IMR-90 (cell line): Measurements from ENCODE around the gene HOXB8. TPM values are rescaled to one million over a fixed set of nuclear protein-coding genes. Genes with fewer than 3 reads are reported as not detected.

Experiments used
- ATAC-seq: fragments of 200-7000 bp; cut with Tn5 transposase; 2 replicates; pipeline ENCODE4 v1.9.1; 2020; ENCODE audit warnings: low read depth, mild to moderate bottlenecking, moderate library complexity
- BruUV-seq: library from RNA; stranded (reverse); fragments of 400-500 nt; replicated peaks from 2 replicates; lab custom pipeline; 2021; lab: Mats Ljungman, UMichigan
- CTCF ChIA-PET: fragments of 300-600 bp; formaldehyde crosslinking; extraction: SDS; loops from one replicate; lab custom pipeline; 2021; ENCODE audit warnings: antibody characterized with exemption; lab: Yijun Ruan, JAX
- POLR2A ChIA-PET: fragments of 300-600 bp; sonication (Branson Sonifier 250); formaldehyde crosslinking; loops from one replicate; lab custom pipeline; 2022; ENCODE audit warnings: antibody characterized with exemption; ENCODE audit not compliant: unreplicated experiment; lab: Charles Lee
- DNase-seq: peaks from one replicate; pipeline ENCODE4 v3.0.0; 2013
- H2AFZ ChIP-seq: replicated peaks from 2 replicates; pipeline ENCODE3; 2013; ENCODE audit warnings: low read length, mild to moderate bottlenecking; ENCODE audit not compliant: poor library complexity
- H2AK5ac ChIP-seq: 2 replicates; pipeline ENCODE4 v1.6.1; 2013; ENCODE audit warnings: low read depth, low read length, inconsistent platforms
- H2AK9ac ChIP-seq: replicated peaks from 2 replicates; pipeline ENCODE3; 2013; ENCODE audit warnings: mild to moderate bottlenecking, low read depth, low read length, moderate library complexity; ENCODE audit not compliant: poor library complexity
- H2BK120ac ChIP-seq: 2 replicates; pipeline ENCODE4 v1.6.1; 2013; ENCODE audit warnings: low read depth, low read length, inconsistent platforms
- H2BK15ac ChIP-seq: 3 replicates; pipeline ENCODE4 v1.6.1; 2013; ENCODE audit warnings: low read depth, low read length, inconsistent platforms
- H2BK20ac ChIP-seq: 2 replicates; pipeline ENCODE4 v1.6.1; 2013; ENCODE audit warnings: low read depth, mild to moderate bottlenecking, inconsistent platforms, low read length, moderate library complexity
- H2BK5ac ChIP-seq: 2 replicates; pipeline ENCODE4 v1.6.1; 2013; ENCODE audit warnings: mild to moderate bottlenecking, low read depth, low read length, inconsistent platforms; ENCODE audit not compliant: poor library complexity, severe bottlenecking
- H3K14ac ChIP-seq: replicated peaks from 2 replicates; pipeline ENCODE4 v1.6.1; 2013; ENCODE audit warnings: low read depth, low read length, inconsistent platforms
- H3K18ac ChIP-seq: 2 replicates; pipeline ENCODE4 v1.6.1; 2013; ENCODE audit warnings: low read depth, low read length, control low read depth
- H3K23ac ChIP-seq: 2 replicates; pipeline ENCODE4 v1.6.1; 2013; ENCODE audit warnings: low read depth, low read length, inconsistent platforms
- H3K27ac ChIP-seq: 2 replicates; pipeline ENCODE4 v1.5.1; 2013; ENCODE audit warnings: mild to moderate bottlenecking, control low read depth, low read length; ENCODE audit not compliant: insufficient read depth
- H3K27me3 ChIP-seq: 2 replicates; pipeline ENCODE4 v1.6.1; 2013; ENCODE audit warnings: low read length; ENCODE audit not compliant: control insufficient read depth, insufficient read depth
- H3K36me3 ChIP-seq: 2 replicates; pipeline ENCODE4 v1.6.1; 2013; ENCODE audit warnings: low read length, mixed read lengths; ENCODE audit not compliant: control insufficient read depth, insufficient read depth
- H3K4ac ChIP-seq: 2 replicates; pipeline ENCODE4 v1.6.1; 2013; ENCODE audit warnings: low read depth, low read length, inconsistent platforms
- H3K4me1 ChIP-seq: 2 replicates; pipeline ENCODE4 v1.6.1; 2013; ENCODE audit warnings: low read length, mixed read lengths; ENCODE audit not compliant: control insufficient read depth, insufficient read depth
- H3K4me2 ChIP-seq: 2 replicates; pipeline ENCODE4 v1.6.1; 2013; ENCODE audit warnings: low read depth, mild to moderate bottlenecking, control low read depth, low read length, moderate library complexity
- H3K4me3 ChIP-seq: 2 replicates; pipeline ENCODE4 v1.5.1; 2013; ENCODE audit warnings: low read depth, mild to moderate bottlenecking, control low read depth, low read length, moderate library complexity; ENCODE audit not compliant: insufficient read depth
- H3K56ac ChIP-seq: 2 replicates; pipeline ENCODE4 v1.6.1; 2013; ENCODE audit warnings: low read length, inconsistent platforms; ENCODE audit not compliant: insufficient read depth; ENCODE audit errors: extremely low read depth
- H3K79me1 ChIP-seq, 2 experiments: 2 replicates each; pipeline ENCODE4 v1.6.1; 2013; ENCODE audit warnings: low read length in 2 of 2, inconsistent platforms in 1 of 2, low read depth in 1 of 2
- H3K9ac ChIP-seq: 2 replicates; pipeline ENCODE4 v1.6.1; 2013; ENCODE audit warnings: low read depth, low read length, control low read depth
- H3K9me1 ChIP-seq: 2 replicates; pipeline ENCODE4 v1.6.1; 2013; ENCODE audit warnings: low read length, inconsistent platforms; ENCODE audit not compliant: insufficient read depth
- H3K9me3 ChIP-seq: 2 replicates; pipeline ENCODE4 v1.6.1; 2013; ENCODE audit warnings: low read length; ENCODE audit not compliant: control insufficient read depth, insufficient read depth
- H4K20me1 ChIP-seq: 2 replicates; pipeline ENCODE4 v1.6.1; 2013; ENCODE audit warnings: low read length, inconsistent platforms; ENCODE audit not compliant: insufficient read depth
- H4K5ac ChIP-seq: 2 replicates; pipeline ENCODE4 v1.6.1; 2013; ENCODE audit warnings: mild to moderate bottlenecking, low read depth, low read length, control low read depth
- H4K8ac ChIP-seq, 2 experiments: 2 replicates each; pipeline ENCODE4 v1.6.1; 2013; ENCODE audit warnings: low read depth in 2 of 2, low read length in 2 of 2, control low read depth in 1 of 2, inconsistent platforms in 1 of 2
- H4K91ac ChIP-seq: 2 replicates; pipeline ENCODE4 v1.6.1; 2013; ENCODE audit warnings: low read depth, low read length, inconsistent platforms; ENCODE audit not compliant: insufficient read depth
- FOS ChIP-seq: fragments of 150-350 bp; IDR thresholded peaks from 2 replicates; pipeline ENCODE4 v1.6.1; 2016; ENCODE audit warnings: low read depth, low read length
- RAD21 ChIP-seq: IDR thresholded peaks from 2 replicates; pipeline ENCODE4 v1.6.1; 2012; ENCODE audit warnings: low read length, improper control_type of control experiment
- WGBS, 2 experiments: methylation state at CpG; one replicate each; pipeline versions ENCODE4 v1.1.5 to v1.1.7; 2013; ENCODE audit warnings: missing lambda C conversion rate in 2 of 2; ENCODE audit not compliant: insufficient read length in 1 of 2; ENCODE audit errors: extremely low coverage in 2 of 2; 5-methylcytosine and 5-hydroxymethylcytosine counted together
- dilution Hi-C: fragments of 300-500 bp; cut with HindIII; formaldehyde crosslinking; loops from one replicate; pipeline ENCODE4 v1.14.3; 2018; ENCODE audit warnings: low sequenced_read_pairs; ENCODE audit not compliant: unreplicated experiment
- in situ Hi-C: fragments of 300-500 bp; cut with MboI; formaldehyde crosslinking; loops from 3 replicates; pipeline ENCODE4 v1.14.3; 2019; ENCODE audit warnings: low sequenced_read_pairs, inconsistent platforms, mixed read lengths
- intact Hi-C: fragments of 100-400 bp; cut with micrococcal nuclease; formaldehyde crosslinking; loops from 2 replicates; pipeline ENCODE4 v1.10.0; 2022
- polyA plus RNA-seq, 3 experiments: library from polyadenylated mRNA; depleted of rRNA; stranded (reverse); fragments of >200 nt; gene quantifications; 2 replicates each; pipeline ENCODE4 v1.2.3, GENCODE V29; 2012; ENCODE audit warnings: low replicate concordance in 1 of 3
- total RNA-seq: library from RNA; depleted of rRNA; stranded (reverse); fragments of >200 nt; gene quantifications from 2 replicates; pipeline ENCODE4 v1.2.3, GENCODE V29; 2012

HOXB8 gene
- total and polyA plus RNA-seq, 2 of the 4 experiments (the other 2 are of a cell fraction) = 0.54 to 5.3 TPM

- no peak overlapping the region for H3K18ac ChIP-seq
- H3K4me1 ChIP-seq = no peaks in the 10 kb centered on the region
- DNase-seq (no peak), ATAC-seq (no peak)
- H4K8ac ChIP-seq = no peak overlapping the region
- H3K4me2 ChIP-seq = no peak overlapping the region
- no peak overlapping the region for H3K4me3 ChIP-seq
- no TSS peak for BruUV-seq
- H4K91ac ChIP-seq = no peak overlapping the region
- H3K27me3 ChIP-seq = peaks cover 98% of the 10 kb centered on the region
- no peak overlapping the region for H2BK15ac ChIP-seq
- H2AK9ac ChIP-seq = no peak overlapping the region
- dilution Hi-C loops (no loop called here), intact Hi-C loops (no loop called here), in situ Hi-C loops (loop anchor here (10.0 kb wide), 1 partner anchor 62 kb away; no protein-coding TSS in a partner anchor)
- ChIA-PET CTCF (no interaction called here), POLR2A (no interaction called here)
- no peak for TF ChIP-seq RAD21
- TF ChIP-seq FOS = no peak
- no peaks in the 10 kb centered on the region for H4K20me1 ChIP-seq
- H3K56ac ChIP-seq = no peak overlapping the region
- H3K23ac ChIP-seq = no peak overlapping the region
- H3K79me1 ChIP-seq = no peaks in the 10 kb centered on the region
- H3K14ac ChIP-seq = no peak overlapping the region
- H4K5ac ChIP-seq = no peak overlapping the region
- H3K27ac ChIP-seq = no peak overlapping the region
- H3K4ac ChIP-seq = no peak overlapping the region
- H3K36me3 ChIP-seq = no peaks in the 10 kb centered on the region
- no peak overlapping the region for H2BK120ac ChIP-seq
- H2AFZ ChIP-seq = no peak overlapping the region
- H2AK5ac ChIP-seq = no peak overlapping the region
- no peak overlapping the region for H2BK20ac ChIP-seq
- H3K9me3 ChIP-seq = peaks cover 11% of the 10 kb centered on the region
- no peaks in the 10 kb centered on the region for H3K9me1 ChIP-seq
- H2BK5ac ChIP-seq = no peak overlapping the region
- WGBS, 2 experiments = no CpG with 5 or more reads among the region's 23 CpGs
- no peak overlapping the region for H3K9ac ChIP-seq
Measured at GRCh38 chr17:48642843-48643696, 28.0 kb upstream of the HOXB8 start.
